ENCODE results near the gene MYO5C. TPM values are rescaled to one million over a fixed set of nuclear protein-coding genes. Genes with fewer than 3 reads are reported as not detected.

The MYO5C gene
- total RNA-seq, 1 donor from 2014 or later, result 10.3 TPM

GRCh38 chr15:52193791-52194190, 101.8 kb downstream of the MYO5C start:
- H3K4me1 ChIP-seq, result no peaks in the 10 kb centered on the region
- no peak overlapping the region for H3K4me3 ChIP-seq
- peaks cover 0 to 4% of the 10 kb centered on the region in 2 donors for H3K36me3 ChIP-seq
- intact Hi-C loops (cut with DNase I), result no loop called here
- no peak overlapping the region for H3K27ac ChIP-seq
- no peak for DNase-seq (ENCODE audit: extremely low spot score in 2 of 2)
- TF ChIP-seq CTCF (IDR thresholded peaks at IDR 0.05) (no peak), POLR2A (IDR thresholded peaks at IDR 0.05) (no peak), POLR2AphosphoS5 (IDR thresholded peaks at IDR 0.05; ENCODE audit: insufficient read depth in 1 of 2, low read depth in 1 of 2) (no peak)
- H3K9me3 ChIP-seq, result no peaks in the 10 kb centered on the region
- no peaks in the 10 kb centered on the region for H3K27me3 ChIP-seq

GRCh38 chr15:52193321-52193720, 102.3 kb downstream of the MYO5C start:
- no peak for DNase-seq (ENCODE audit: extremely low spot score in 2 of 2)
- H3K27me3 ChIP-seq, result no peaks in the 10 kb centered on the region
- intact Hi-C loops (cut with DNase I), result no loop called here
- no peak overlapping the region for H3K27ac ChIP-seq
- peaks cover 0 to 4% of the 10 kb centered on the region in 2 donors for H3K36me3 ChIP-seq
- H3K4me3 ChIP-seq, result no peak overlapping the region
- H3K4me1 ChIP-seq, result no peaks in the 10 kb centered on the region
- TF ChIP-seq POLR2A (IDR thresholded peaks at IDR 0.05) (no peak), POLR2AphosphoS5 (IDR thresholded peaks at IDR 0.05; ENCODE audit: insufficient read depth in 1 of 2, low read depth in 1 of 2) (no peak), CTCF (IDR thresholded peaks at IDR 0.05) (no peak)
- no peaks in the 10 kb centered on the region for H3K9me3 ChIP-seq

GRCh38 chr15:52191207-52191606, 104.4 kb downstream of the MYO5C start, which contains the start of gene GNB5:
GNB5 (minus strand) TSS chr15:52191392; CDS start chr15:52184676, 6,716 bp downstream.
- intact Hi-C loops (cut with DNase I), result no loop called here
- no peak for DNase-seq (ENCODE audit: extremely low spot score in 2 of 2)
- no peak for TF ChIP-seq POLR2AphosphoS5 (IDR thresholded peaks at IDR 0.05; ENCODE audit: insufficient read depth in 1 of 2, low read depth in 1 of 2)
- no peak for TF ChIP-seq POLR2A (IDR thresholded peaks at IDR 0.05)
- no peak for TF ChIP-seq CTCF (IDR thresholded peaks at IDR 0.05)
- Histone ChIP-seq H3K36me3 (peaks cover 0 to 3% of the 10 kb centered on the region in 2 donors), H3K27ac (no peak within 1 kb of the TSS), H3K4me1 (no peaks in the 10 kb centered on the region), H3K4me3 (no peak within 1 kb of the TSS), H3K27me3 (no peaks in the 10 kb centered on the region), H3K9me3 (no peaks in the 10 kb centered on the region)

GRCh38 chr15:52186651-52187486, 108.7 kb downstream of the MYO5C start:
- H3K4me3 ChIP-seq, result no peak overlapping the region
- H3K36me3 ChIP-seq, result no peaks in the 10 kb centered on the region
- H3K4me1 ChIP-seq, result no peaks in the 10 kb centered on the region
- TF ChIP-seq POLR2AphosphoS5 (IDR thresholded peaks at IDR 0.05; ENCODE audit: insufficient read depth in 1 of 2, low read depth in 1 of 2) (no peak), CTCF (IDR thresholded peaks at IDR 0.05) (no peak), POLR2A (IDR thresholded peaks at IDR 0.05) (no peak)
- H3K27ac ChIP-seq, result no peak overlapping the region
- no peaks in the 10 kb centered on the region for H3K9me3 ChIP-seq
- intact Hi-C loops (cut with DNase I), result no loop called here
- H3K27me3 ChIP-seq, result no peaks in the 10 kb centered on the region
- DNase-seq (ENCODE audit: extremely low spot score in 2 of 2), result no peak

- H3K27me3 ChIP-seq, result no peaks in the 10 kb centered on the region
- no peak for DNase-seq (ENCODE audit: extremely low spot score in 2 of 2)
- H3K9me3 ChIP-seq, result no peaks in the 10 kb centered on the region
- H3K36me3 ChIP-seq, result no peaks in the 10 kb centered on the region
- no peak overlapping the region for H3K4me3 ChIP-seq
- no peak for TF ChIP-seq POLR2A (IDR thresholded peaks at IDR 0.05)
- no peak for TF ChIP-seq CTCF (IDR thresholded peaks at IDR 0.05)
- TF ChIP-seq POLR2AphosphoS5 (IDR thresholded peaks at IDR 0.05; ENCODE audit: insufficient read depth in 1 of 2, low read depth in 1 of 2), result no peak
- no peak overlapping the region for H3K27ac ChIP-seq
- intact Hi-C loops (cut with DNase I), result no loop called here
- H3K4me1 ChIP-seq, result peaks cover 8% of the 10 kb centered on the region
Measured at GRCh38 chr15:52185151-52185561, 110.4 kb downstream of the MYO5C start.

All from vagina (tissue), 2 donors.